Fibroblast of lung (primary cell): Measurements from ENCODE around the gene PIGH. TPM values are rescaled to one million over a fixed set of nuclear protein-coding genes. Genes with fewer than 3 reads are reported as not detected.
A peak's percentile ranks its signal among the peaks of the same experiment; 100 is the strongest.

Experiments used
- DNase-seq, 2 donors: peaks; one replicate each; pipeline versions ENCODE4 v3.0.0 to v3.0.0-alpha.2; 2010; ENCODE audit warnings: low read depth in 2 of 2
- H2AFZ ChIP-seq: 2 replicates; pipeline ENCODE4 v1.5.1; 2012; ENCODE audit warnings: low read length, control low read depth, inconsistent platforms
- H3K27ac ChIP-seq: 2 replicates; pipeline ENCODE4 v1.5.1; 2011; ENCODE audit warnings: low read length, control low read depth; ENCODE audit not compliant: insufficient read depth
- H3K27me3 ChIP-seq: 2 replicates; pipeline ENCODE4 v1.5.1; 2011; ENCODE audit warnings: mild to moderate bottlenecking, low read length; ENCODE audit not compliant: control insufficient read depth, insufficient read depth
- H3K36me3 ChIP-seq: 2 replicates; pipeline ENCODE4 v1.5.1; 2011; ENCODE audit warnings: low read length; ENCODE audit not compliant: control insufficient read depth, insufficient read depth
- H3K4me1 ChIP-seq: 2 replicates; pipeline ENCODE4 v1.5.1; 2011; ENCODE audit warnings: low read length; ENCODE audit not compliant: control insufficient read depth, insufficient read depth; ENCODE audit errors: extremely low read depth
- H3K4me2 ChIP-seq: 2 replicates; pipeline ENCODE4 v1.5.1; 2011; ENCODE audit warnings: low read length, control low read depth; ENCODE audit not compliant: insufficient read depth; ENCODE audit errors: extremely low read depth
- H3K4me3 ChIP-seq, 4 experiments: fragments of 200-600 bp in 1 of 4; sonication (generic) in 1 of 4; replicated peaks in 1 of 4; 2 replicates each; pipeline ENCODE4 v1.5.1; 2011 to 2016; ENCODE audit warnings: low read length in 4 of 4, low read depth in 3 of 4, mild to moderate bottlenecking in 3 of 4, control low read depth in 2 of 4, inconsistent platforms in 1 of 4, mixed read lengths in 1 of 4; ENCODE audit not compliant: insufficient read depth in 1 of 4; ENCODE audit errors: control extremely low read depth in 1 of 4
- H3K79me2 ChIP-seq: 2 replicates; pipeline ENCODE4 v1.5.1; 2012; ENCODE audit warnings: mild to moderate bottlenecking, low read length, inconsistent platforms; ENCODE audit not compliant: control insufficient read depth, insufficient read depth
- H3K9ac ChIP-seq: 2 replicates; pipeline ENCODE4 v1.5.1; 2011; ENCODE audit warnings: mild to moderate bottlenecking, low read length, control low read depth; ENCODE audit not compliant: insufficient read depth
- H3K9me3 ChIP-seq: 2 replicates; pipeline ENCODE4 v1.5.1; 2012; ENCODE audit warnings: low read depth, low read length; ENCODE audit not compliant: control insufficient read depth, insufficient read depth
- H4K20me1 ChIP-seq: 2 replicates; pipeline ENCODE4 v1.5.1; 2011; ENCODE audit warnings: low read length; ENCODE audit not compliant: control insufficient read depth, insufficient read depth; ENCODE audit errors: extremely low read depth
- EZH2 ChIP-seq: IDR thresholded peaks from 2 replicates; pipeline ENCODE4 v1.5.1; 2012; ENCODE audit warnings: low read length, control low read depth, mild to moderate bottlenecking; ENCODE audit errors: missing control alignments
- polyA plus RNA-seq, 2 donors: library from polyadenylated mRNA; depleted of rRNA in 1 of 2; stranded (reverse) in 1 of 2; unstranded in 1 of 2; fragments of >200 nt; gene quantifications; 2 replicates each; pipeline ENCODE4 v1.2.1, GENCODE V29; 2011 to 2012; ENCODE audit warnings: missing spikeins in 1 of 2
- total RNA-seq: library from RNA; depleted of rRNA; stranded (reverse); fragments of >200 nt; gene quantifications from 2 replicates; pipeline ENCODE4 v1.2.1, GENCODE V29; 2014
- TF ChIP-seq, protein P1 (sequence below), 2 donors: IDR thresholded peaks in 1 of 2; conservative IDR thresholded peaks in 1 of 2; 1 replicate in 1 of 2; 2 replicates in 1 of 2; pipeline ENCODE4 v1.5.1; 2011 to 2012; ENCODE audit warnings: low read length in 2 of 2, control low read depth in 1 of 2, inconsistent platforms in 1 of 2, low read depth in 1 of 2, mild to moderate bottlenecking in 1 of 2

The PIGH gene
- total and polyA plus RNA-seq, 2 donors (not counting 1 experiment from before 2014, with no cell fraction given) = 12.7 to 15.6 TPM

GRCh38 chr14:67557656-67558055, 42.4 kb downstream of the PIGH start:
- Histone ChIP-seq H3K79me2 (no peaks in the 10 kb centered on the region), H3K9me3 (no peaks in the 10 kb centered on the region), H3K36me3 (no peaks in the 10 kb centered on the region), H3K4me2 (no peak overlapping the region), H3K27ac (no peak overlapping the region), H3K27me3 (no peaks in the 10 kb centered on the region), H4K20me1 (no peaks in the 10 kb centered on the region), H3K4me1 (no peaks in the 10 kb centered on the region), H2AFZ (no peak overlapping the region), H3K9ac (no peak overlapping the region), H3K4me3 (no peak overlapping the region)
- DNase-seq = no peak
- TF ChIP-seq EZH2 = no peak
- TF ChIP-seq, protein P1, sequence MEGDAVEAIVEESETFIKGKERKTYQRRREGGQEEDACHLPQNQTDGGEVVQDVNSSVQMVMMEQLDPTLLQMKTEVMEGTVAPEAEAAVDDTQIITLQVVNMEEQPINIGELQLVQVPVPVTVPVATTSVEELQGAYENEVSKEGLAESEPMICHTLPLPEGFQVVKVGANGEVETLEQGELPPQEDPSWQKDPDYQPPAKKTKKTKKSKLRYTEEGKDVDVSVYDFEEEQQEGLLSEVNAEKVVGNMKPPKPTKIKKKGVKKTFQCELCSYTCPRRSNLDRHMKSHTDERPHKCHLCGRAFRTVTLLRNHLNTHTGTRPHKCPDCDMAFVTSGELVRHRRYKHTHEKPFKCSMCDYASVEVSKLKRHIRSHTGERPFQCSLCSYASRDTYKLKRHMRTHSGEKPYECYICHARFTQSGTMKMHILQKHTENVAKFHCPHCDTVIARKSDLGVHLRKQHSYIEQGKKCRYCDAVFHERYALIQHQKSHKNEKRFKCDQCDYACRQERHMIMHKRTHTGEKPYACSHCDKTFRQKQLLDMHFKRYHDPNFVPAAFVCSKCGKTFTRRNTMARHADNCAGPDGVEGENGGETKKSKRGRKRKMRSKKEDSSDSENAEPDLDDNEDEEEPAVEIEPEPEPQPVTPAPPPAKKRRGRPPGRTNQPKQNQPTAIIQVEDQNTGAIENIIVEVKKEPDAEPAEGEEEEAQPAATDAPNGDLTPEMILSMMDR (conservative IDR thresholded peaks at IDR 0.05 in 1 of 2, IDR thresholded peaks at IDR 0.05 in 1 of 2; ENCODE audit: low read depth in 1 of 2, low read length in 2 of 2) = no peak

- H3K27ac ChIP-seq = no peak overlapping the region
- H3K4me3 ChIP-seq = no peak overlapping the region
- no peak overlapping the region for H2AFZ ChIP-seq
- no peaks in the 10 kb centered on the region for H3K9me3 ChIP-seq
- no peaks in the 10 kb centered on the region for H3K4me1 ChIP-seq
- no peaks in the 10 kb centered on the region for H3K36me3 ChIP-seq
- no peak overlapping the region for H3K4me2 ChIP-seq
- DNase-seq = peak in 1 of 2 donors; percentile 32
- no peaks in the 10 kb centered on the region for H3K79me2 ChIP-seq
- no peaks in the 10 kb centered on the region for H4K20me1 ChIP-seq
- no peak for TF ChIP-seq EZH2
- no peaks in the 10 kb centered on the region for H3K27me3 ChIP-seq
- H3K9ac ChIP-seq = no peak overlapping the region
Observed at GRCh38 chr14:67557118-67557517, 43.0 kb downstream of the PIGH start.

DNA sequence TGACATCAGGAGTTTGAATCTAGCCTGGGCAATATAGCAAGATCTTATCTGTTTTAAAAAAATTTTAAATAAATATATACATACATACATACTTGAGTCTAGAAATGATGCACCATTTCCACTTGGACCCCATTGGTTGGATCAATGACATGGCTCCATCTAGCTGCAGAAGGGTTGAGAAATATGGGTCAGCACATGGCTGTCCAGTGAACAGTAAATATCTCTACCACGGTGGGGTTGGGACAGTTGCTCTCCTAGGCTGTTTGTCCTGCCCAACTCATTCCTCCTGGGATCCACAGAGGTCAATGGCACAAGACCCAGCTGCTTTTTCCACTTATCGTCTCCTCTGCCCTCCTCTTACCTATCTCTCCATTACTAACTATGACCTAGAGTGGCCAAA, 43.4 kb downstream of the PIGH start:
- Histone ChIP-seq H3K36me3 (no peaks in the 10 kb centered on the region), H3K4me3 (no peak overlapping the region), H3K9ac (no peak overlapping the region), H3K4me2 (no peak overlapping the region), H3K9me3 (no peaks in the 10 kb centered on the region), H3K27me3 (no peaks in the 10 kb centered on the region), H3K27ac (no peak overlapping the region), H3K79me2 (no peaks in the 10 kb centered on the region), H2AFZ (no peak overlapping the region), H3K4me1 (no peaks in the 10 kb centered on the region), H4K20me1 (no peaks in the 10 kb centered on the region)
- no peak for DNase-seq
- TF ChIP-seq, protein P1 (conservative IDR thresholded peaks at IDR 0.05 in 1 of 2, IDR thresholded peaks at IDR 0.05 in 1 of 2; ENCODE audit: low read depth in 1 of 2, low read length in 2 of 2) = no peak
- TF ChIP-seq EZH2 = no peak
